Fibroblast of pulmonary artery (primary cell): Measurements from ENCODE around the gene ADPRHL1.
"Not testable (repeated sequence)": the region's sequence is repeated elsewhere in the genome, so short reads cannot be mapped to it uniquely, and the experiment has no call there.

Source experiments
- DNase-seq: peaks from one replicate; pipeline ENCODE4 v3.0.0-alpha.2; 2010; ENCODE audit warnings: low read depth
- H3K4me3 ChIP-seq: replicated peaks from 2 replicates; pipeline ENCODE4 v1.5.1; 2011; ENCODE audit warnings: low read depth, mild to moderate bottlenecking, control low read depth, low read length, moderate library complexity
- CTCF ChIP-seq: IDR thresholded peaks from 2 replicates; pipeline ENCODE4 v1.5.1; 2011; ENCODE audit warnings: mild to moderate bottlenecking, control low read depth, low read length, inconsistent platforms; ENCODE audit errors: missing control alignments

Gene ADPRHL1

GRCh38 chr13:113393563-113394338, 59.5 kb downstream of the ADPRHL1 start:
- TF ChIP-seq CTCF: peak; percentile 19
- DNase-seq: peak; percentile 65
- H3K4me3 ChIP-seq: peak overlapping the region; percentile 68

GRCh38 chr13:113393226-113393562, 60.1 kb downstream of the ADPRHL1 start:
- no peak for TF ChIP-seq CTCF
- H3K4me3 ChIP-seq: peak overlapping the region; percentile 68

GRCh38 chr13:113390874-113391497, 62.3 kb downstream of the ADPRHL1 start:
- no peak overlapping the region for H3K4me3 ChIP-seq
- no peak for TF ChIP-seq CTCF
- DNase-seq: no peak

More at GRCh38 chr13:113393226-113393562, 60.1 kb downstream of the ADPRHL1 start:
- no peak for DNase-seq

DNA sequence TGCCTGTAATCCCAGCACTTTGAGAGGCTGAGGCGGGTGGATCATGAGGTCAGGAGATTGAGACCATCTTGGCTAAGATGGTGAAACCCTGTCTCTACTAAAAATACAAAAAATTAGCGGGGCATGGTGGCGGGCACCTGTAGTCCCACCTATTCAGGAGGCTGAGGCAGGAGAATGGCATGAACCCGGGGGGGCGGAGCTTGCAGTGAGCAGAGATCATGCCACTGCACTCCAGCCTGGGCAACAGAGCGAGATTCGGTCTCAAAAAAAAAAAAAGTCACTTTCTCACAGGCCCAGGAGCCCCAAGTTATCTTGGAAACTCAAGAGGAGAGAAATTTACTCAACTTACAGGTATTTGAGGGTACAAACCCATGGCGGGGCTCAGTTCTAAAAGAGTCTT, 63.7 kb downstream of the ADPRHL1 start:
- not testable (repeated sequence) for DNase-seq, H3K4me3 ChIP-seq

DNA sequence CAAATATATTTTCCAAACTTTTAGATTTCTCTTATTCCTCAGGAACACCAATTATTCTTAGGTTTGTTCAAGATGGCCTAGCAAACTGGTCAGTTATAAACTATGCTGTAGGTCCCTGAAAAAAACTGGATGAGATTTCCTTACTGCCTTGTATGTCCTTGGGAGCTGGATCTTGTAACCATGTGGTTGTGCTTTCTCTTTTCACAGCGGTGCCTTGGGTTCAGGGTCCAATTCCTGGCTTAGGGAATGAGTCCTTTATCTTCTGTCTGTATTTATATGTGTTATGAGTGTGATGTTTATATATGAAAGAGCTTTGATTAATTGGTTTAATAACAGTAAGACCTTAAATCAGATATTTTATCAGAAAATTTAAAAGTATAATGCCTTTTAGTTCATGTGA, 65.9 kb downstream of the ADPRHL1 start:
- TF ChIP-seq CTCF: no peak
- no peak overlapping the region for H3K4me3 ChIP-seq
- DNase-seq: no peak

DNA sequence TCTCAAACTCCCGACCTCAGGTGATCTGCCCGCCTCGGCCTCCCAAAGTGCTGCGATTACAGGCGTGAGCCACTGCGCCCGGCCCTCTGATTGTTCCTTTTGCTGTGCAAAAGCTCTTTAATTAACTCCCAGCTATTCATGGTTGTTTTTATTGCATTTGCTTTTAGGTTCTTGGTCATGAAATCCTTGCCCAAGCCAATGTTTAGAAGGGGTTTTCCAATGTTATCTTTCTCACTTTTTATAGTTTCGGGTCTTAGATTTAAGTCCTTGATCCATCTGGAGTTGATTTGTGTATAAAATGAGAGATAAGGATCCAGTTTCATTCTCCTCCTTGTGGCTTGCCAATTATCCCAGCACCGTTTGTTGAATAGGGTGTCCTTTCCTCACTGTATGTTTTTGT, 70.2 kb downstream of the ADPRHL1 start:
- no peak for TF ChIP-seq CTCF
- DNase-seq: no peak
- H3K4me3 ChIP-seq: no peak overlapping the region

DNA sequence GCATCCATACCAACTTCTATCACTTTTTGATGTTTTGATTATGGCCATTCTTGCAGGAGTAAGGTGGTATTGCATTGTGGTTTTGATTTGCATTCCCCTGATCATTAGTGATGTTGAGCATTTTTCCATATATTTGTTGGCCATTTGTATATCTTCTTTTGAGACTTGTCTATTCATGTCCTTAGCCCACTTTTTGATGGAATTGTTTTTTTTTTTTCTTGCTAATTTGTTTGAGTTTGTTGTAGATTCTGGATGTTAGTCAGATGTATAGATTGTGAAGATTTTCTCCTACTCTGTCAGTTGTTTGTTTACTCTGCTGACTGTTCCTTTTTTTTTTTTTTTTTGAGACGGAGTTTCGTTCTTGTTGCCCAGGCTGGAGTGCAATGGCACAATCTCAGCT, 70.7 kb downstream of the ADPRHL1 start:
- H3K4me3 ChIP-seq, DNase-seq: not testable (repeated sequence)

DNA sequence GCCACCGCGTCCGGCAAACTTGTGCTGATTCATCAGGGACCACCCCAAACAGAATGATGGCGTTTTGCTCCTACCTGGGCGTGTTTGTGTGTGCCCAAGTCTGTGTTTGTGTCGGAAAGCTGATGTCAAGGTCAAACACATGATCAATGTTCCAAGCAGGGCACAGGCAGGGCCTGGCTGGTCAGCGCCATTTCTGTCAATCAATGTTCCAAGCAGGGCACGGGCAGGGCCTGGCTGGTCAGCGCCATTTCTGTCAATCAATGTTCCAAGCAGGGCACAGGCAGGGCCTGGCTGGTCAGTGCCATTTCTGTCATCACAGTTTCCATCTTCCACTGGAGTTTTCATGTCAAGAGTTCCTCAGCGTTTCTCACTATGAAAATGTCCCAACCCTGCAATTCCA, 74.5 kb downstream of the ADPRHL1 start:
- no peak for DNase-seq
- H3K4me3 ChIP-seq: no peak overlapping the region
- TF ChIP-seq CTCF: no peak
